ENCODE data around the gene ZNF566. TPM values are rescaled to one million over a fixed set of nuclear protein-coding genes. Genes with fewer than 3 reads are reported as not detected.

ZNF566 gene
- polyA plus RNA-seq, 1 of the 3 experiments (the other 2 are of a cell fraction), result 1.7 TPM

DNA sequence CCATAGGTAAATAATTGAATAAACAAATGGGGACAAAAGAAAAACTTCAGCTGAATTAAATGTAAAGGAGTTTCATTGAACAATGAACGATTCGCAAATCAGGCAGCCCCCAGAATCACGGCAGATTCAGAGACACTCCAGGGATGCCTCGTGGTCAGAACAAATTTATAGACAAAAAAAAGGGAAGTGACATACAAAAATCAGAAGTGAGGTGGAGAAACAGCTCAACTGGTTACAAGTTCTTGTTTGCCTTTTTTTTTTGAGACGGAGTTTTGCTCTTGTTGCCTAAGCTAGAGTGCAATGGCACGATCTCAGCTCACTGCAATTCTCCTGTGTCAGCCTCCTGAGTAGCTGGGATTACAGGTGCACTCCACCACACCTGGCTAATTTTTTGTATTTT lies 5.7 kb downstream of the ZNF566 start:
- POLR2A ChIA-PET, result no interaction called here
- TF ChIP-seq, protein P1, sequence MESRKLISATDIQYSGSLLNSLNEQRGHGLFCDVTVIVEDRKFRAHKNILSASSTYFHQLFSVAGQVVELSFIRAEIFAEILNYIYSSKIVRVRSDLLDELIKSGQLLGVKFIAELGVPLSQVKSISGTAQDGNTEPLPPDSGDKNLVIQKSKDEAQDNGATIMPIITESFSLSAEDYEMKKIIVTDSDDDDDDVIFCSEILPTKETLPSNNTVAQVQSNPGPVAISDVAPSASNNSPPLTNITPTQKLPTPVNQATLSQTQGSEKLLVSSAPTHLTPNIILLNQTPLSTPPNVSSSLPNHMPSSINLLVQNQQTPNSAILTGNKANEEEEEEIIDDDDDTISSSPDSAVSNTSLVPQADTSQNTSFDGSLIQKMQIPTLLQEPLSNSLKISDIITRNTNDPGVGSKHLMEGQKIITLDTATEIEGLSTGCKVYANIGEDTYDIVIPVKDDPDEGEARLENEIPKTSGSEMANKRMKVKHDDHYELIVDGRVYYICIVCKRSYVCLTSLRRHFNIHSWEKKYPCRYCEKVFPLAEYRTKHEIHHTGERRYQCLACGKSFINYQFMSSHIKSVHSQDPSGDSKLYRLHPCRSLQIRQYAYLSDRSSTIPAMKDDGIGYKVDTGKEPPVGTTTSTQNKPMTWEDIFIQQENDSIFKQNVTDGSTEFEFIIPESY (IDR thresholded peaks at IDR 0.05; ENCODE audit: borderline replicate concordance, low read depth), result no peak
- no peak for TF ChIP-seq ELF1 (IDR thresholded peaks at IDR 0.05)
- no peak for TF ChIP-seq EP300 (IDR thresholded peaks at IDR 0.05; ENCODE audit: borderline replicate concordance in 1 of 2, low read depth in 1 of 2, low read length in 1 of 2)
- WGBS (ENCODE audit: low lambda C conversion rate), result 94% methylated on average over 6 of the region's 6 CpGs

DNA sequence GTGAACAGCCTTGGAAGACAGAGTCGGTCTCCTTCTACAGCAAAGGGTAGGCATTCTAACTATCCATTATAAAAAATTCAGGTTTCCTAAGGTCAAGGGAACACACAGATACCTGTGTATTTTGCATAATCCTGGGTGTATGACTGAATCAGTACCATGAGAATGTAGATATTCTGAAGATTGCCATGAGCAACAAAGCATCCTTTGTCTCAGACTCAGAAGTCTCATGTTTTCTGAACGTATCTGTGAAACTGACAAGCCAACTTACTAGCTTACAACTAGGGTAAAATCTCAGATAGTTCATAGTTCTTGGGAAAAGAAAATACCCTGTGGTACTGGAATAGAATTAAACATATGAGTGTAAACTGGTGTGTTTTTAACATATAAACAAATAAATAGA lies 6.5 kb downstream of the ZNF566 start:
- Histone ChIP-seq H3K27ac (ENCODE audit: low read depth in 2 of 2, low read length in 1 of 2) (no peak overlapping the region), H3K9me3 (peaks cover 7% of the 10 kb centered on the region; the same call in 1 of the 2 replicates), H3F3A (replicated peaks; ENCODE audit: insufficient read depth) (no peaks in the 10 kb centered on the region), H2AFZ (ENCODE audit: low read depth) (no peak overlapping the region), H3K36me3 (replicated peaks in 1 of 2; ENCODE audit: control insufficient read depth in 1 of 2, insufficient read depth in 2 of 2, low read length in 1 of 2) (peaks cover 0 to 19% of the 10 kb centered on the region in 2 experiments), H3K9me2 (no peaks in the 10 kb centered on the region), H3K4me3 (ENCODE audit: low read depth in 2 of 2, low read length in 1 of 2) (no peak overlapping the region), H3K27me3 (ENCODE audit: insufficient read depth) (no peaks in the 10 kb centered on the region), H3K4me2 (no peak overlapping the region), H4K20me1 (ENCODE audit: insufficient read depth) (no peaks in the 10 kb centered on the region), H3K9ac (no peak overlapping the region), H3K4me1 (ENCODE audit: control insufficient read depth in 1 of 2, insufficient read depth in 2 of 2, low read depth in 1 of 2, low read length in 1 of 2) (no peaks in the 10 kb centered on the region; a peak in 1 of 4 replicates), H3K79me2 (ENCODE audit: insufficient read depth) (peaks cover 36% of the 10 kb centered on the region)
- DNase-seq, result no peak
- ChIA-PET POLR2A (no interaction called here), CTCF (no interaction called here)
- TF ChIP-seq, protein P2, sequence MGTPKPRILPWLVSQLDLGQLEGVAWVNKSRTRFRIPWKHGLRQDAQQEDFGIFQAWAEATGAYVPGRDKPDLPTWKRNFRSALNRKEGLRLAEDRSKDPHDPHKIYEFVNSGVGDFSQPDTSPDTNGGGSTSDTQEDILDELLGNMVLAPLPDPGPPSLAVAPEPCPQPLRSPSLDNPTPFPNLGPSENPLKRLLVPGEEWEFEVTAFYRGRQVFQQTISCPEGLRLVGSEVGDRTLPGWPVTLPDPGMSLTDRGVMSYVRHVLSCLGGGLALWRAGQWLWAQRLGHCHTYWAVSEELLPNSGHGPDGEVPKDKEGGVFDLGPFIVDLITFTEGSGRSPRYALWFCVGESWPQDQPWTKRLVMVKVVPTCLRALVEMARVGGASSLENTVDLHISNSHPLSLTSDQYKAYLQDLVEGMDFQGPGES (IDR thresholded peaks at IDR 0.05; ENCODE audit: low read depth, low read length), result no peak
- no peak for TF ChIP-seq NFIC (IDR thresholded peaks at IDR 0.05; ENCODE audit: borderline replicate concordance)
- TF ChIP-seq GABPA (IDR thresholded peaks at IDR 0.05; ENCODE audit: low read depth), result no peak
- TF ChIP-seq, protein P3, sequence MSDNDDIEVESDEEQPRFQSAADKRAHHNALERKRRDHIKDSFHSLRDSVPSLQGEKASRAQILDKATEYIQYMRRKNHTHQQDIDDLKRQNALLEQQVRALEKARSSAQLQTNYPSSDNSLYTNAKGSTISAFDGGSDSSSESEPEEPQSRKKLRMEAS (IDR thresholded peaks at IDR 0.05; ENCODE audit: low read depth), result no peak
- no peak for TF ChIP-seq FOXM1 (IDR thresholded peaks at IDR 0.05; ENCODE audit: low read depth)
- TF ChIP-seq POLR2AphosphoS5 (IDR thresholded peaks at IDR 0.05; ENCODE audit: low read depth, low read length), result no peak
- TF ChIP-seq TCF12 (IDR thresholded peaks at IDR 0.05), result no peak
- TF ChIP-seq YY1 (IDR thresholded peaks at IDR 0.05; ENCODE audit: low read depth), result no peak
- no peak for TF ChIP-seq FOSL2 (IDR thresholded peaks at IDR 0.05; ENCODE audit: borderline replicate concordance, low read depth)
- TF ChIP-seq, protein P4, sequence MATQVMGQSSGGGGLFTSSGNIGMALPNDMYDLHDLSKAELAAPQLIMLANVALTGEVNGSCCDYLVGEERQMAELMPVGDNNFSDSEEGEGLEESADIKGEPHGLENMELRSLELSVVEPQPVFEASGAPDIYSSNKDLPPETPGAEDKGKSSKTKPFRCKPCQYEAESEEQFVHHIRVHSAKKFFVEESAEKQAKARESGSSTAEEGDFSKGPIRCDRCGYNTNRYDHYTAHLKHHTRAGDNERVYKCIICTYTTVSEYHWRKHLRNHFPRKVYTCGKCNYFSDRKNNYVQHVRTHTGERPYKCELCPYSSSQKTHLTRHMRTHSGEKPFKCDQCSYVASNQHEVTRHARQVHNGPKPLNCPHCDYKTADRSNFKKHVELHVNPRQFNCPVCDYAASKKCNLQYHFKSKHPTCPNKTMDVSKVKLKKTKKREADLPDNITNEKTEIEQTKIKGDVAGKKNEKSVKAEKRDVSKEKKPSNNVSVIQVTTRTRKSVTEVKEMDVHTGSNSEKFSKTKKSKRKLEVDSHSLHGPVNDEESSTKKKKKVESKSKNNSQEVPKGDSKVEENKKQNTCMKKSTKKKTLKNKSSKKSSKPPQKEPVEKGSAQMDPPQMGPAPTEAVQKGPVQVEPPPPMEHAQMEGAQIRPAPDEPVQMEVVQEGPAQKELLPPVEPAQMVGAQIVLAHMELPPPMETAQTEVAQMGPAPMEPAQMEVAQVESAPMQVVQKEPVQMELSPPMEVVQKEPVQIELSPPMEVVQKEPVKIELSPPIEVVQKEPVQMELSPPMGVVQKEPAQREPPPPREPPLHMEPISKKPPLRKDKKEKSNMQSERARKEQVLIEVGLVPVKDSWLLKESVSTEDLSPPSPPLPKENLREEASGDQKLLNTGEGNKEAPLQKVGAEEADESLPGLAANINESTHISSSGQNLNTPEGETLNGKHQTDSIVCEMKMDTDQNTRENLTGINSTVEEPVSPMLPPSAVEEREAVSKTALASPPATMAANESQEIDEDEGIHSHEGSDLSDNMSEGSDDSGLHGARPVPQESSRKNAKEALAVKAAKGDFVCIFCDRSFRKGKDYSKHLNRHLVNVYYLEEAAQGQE (IDR thresholded peaks at IDR 0.05; ENCODE audit: low read depth, low read length), result no peak
- no peak for TF ChIP-seq SMC3 (IDR thresholded peaks at IDR 0.05; ENCODE audit: low read depth, low read length)
- no peak for TF ChIP-seq MEF2A (IDR thresholded peaks at IDR 0.05; ENCODE audit: borderline replicate concordance, low read depth)
- 98% methylated on average over 2 of the region's 2 CpGs for whole genome bisulfite sequencing (ENCODE audit: low lambda C conversion rate)

More for the DNA sequence above, 5.7 kb downstream of the ZNF566 start:
- H3K4me2 ChIP-seq, result no peak overlapping the region
- no peaks in the 10 kb centered on the region for H3K9me2 ChIP-seq
- no peaks in the 10 kb centered on the region; a peak in 2 of 4 replicates for H3K4me1 ChIP-seq (ENCODE audit: control insufficient read depth in 1 of 2, insufficient read depth in 2 of 2, low read depth in 1 of 2, low read length in 1 of 2)
- H3K9ac ChIP-seq, result no peak overlapping the region
- H3K4me3 ChIP-seq (ENCODE audit: low read depth in 2 of 2, low read length in 1 of 2), result no peak overlapping the region
- H3K27me3 ChIP-seq (ENCODE audit: insufficient read depth), result no peaks in the 10 kb centered on the region
- CTCF ChIA-PET, result no interaction called here
- no peaks in the 10 kb centered on the region for H3F3A ChIP-seq (replicated peaks; ENCODE audit: insufficient read depth)
- no peak overlapping the region for H3K27ac ChIP-seq (ENCODE audit: low read depth in 2 of 2, low read length in 1 of 2)
- no peak overlapping the region for H2AFZ ChIP-seq (ENCODE audit: low read depth)
- DNase-seq, result no peak
- H4K20me1 ChIP-seq (ENCODE audit: insufficient read depth), result no peaks in the 10 kb centered on the region
- H3K36me3 ChIP-seq (replicated peaks in 1 of 2; ENCODE audit: control insufficient read depth in 1 of 2, insufficient read depth in 2 of 2, low read length in 1 of 2), result peaks cover 0 to 15% of the 10 kb centered on the region in 2 experiments
- peaks cover 42% of the 10 kb centered on the region for H3K79me2 ChIP-seq (ENCODE audit: insufficient read depth)
- peaks cover 7% of the 10 kb centered on the region; the same call in 1 of the 2 replicates for H3K9me3 ChIP-seq
